NT2/D1 (cell line): ENCODE measurements around the gene CBX2.

Source experiments
- DNase-seq: peaks from one replicate; pipeline ENCODE4 v3.0.0-alpha.2; 2011; ENCODE audit warnings: low read depth, low spot score
- H3K27me3 ChIP-seq: 2 replicates; pipeline ENCODE4 v1.6.0; 2011; ENCODE audit warnings: mild to moderate bottlenecking; ENCODE audit not compliant: insufficient read length, insufficient read depth
- H3K36me3 ChIP-seq: 2 replicates; pipeline ENCODE4 v1.6.1; 2011; ENCODE audit warnings: mild to moderate bottlenecking, low read length, mixed read lengths; ENCODE audit not compliant: insufficient read depth, insufficient read length
- H3K4me1 ChIP-seq: 2 replicates; pipeline ENCODE4 v1.5.1; 2011; ENCODE audit not compliant: insufficient read depth, insufficient read length
- H3K4me3 ChIP-seq: 2 replicates; pipeline ENCODE4 v1.5.1; 2011; ENCODE audit warnings: low read depth; ENCODE audit not compliant: insufficient read length
- H3K9ac ChIP-seq: 2 replicates; pipeline ENCODE4 v1.6.0; 2011; ENCODE audit warnings: low read depth; ENCODE audit not compliant: insufficient read length
- H3K9me3 ChIP-seq: 2 replicates; pipeline ENCODE4 v1.5.1; 2011; ENCODE audit warnings: mild to moderate bottlenecking, low read length; ENCODE audit not compliant: insufficient read depth
- SUZ12 ChIP-seq: IDR thresholded peaks from 2 replicates; pipeline ENCODE4 v1.6.1; 2011; ENCODE audit not compliant: insufficient read length, insufficient read depth; ENCODE audit errors: extremely low read depth
- YY1 ChIP-seq: IDR thresholded peaks from 2 replicates; pipeline ENCODE4 v1.6.1; 2011; ENCODE audit not compliant: insufficient read length, insufficient read depth
- ZNF274 ChIP-seq: IDR thresholded peaks from 2 replicates; pipeline ENCODE4 v1.6.1; 2011; ENCODE audit warnings: mild to moderate bottlenecking, low read depth, low read length

CBX2 gene

GRCh38 chr17:79815836-79816461 is 38.0 kb downstream of the CBX2 start:
- Histone ChIP-seq H3K4me1 (peaks cover 28% of the 10 kb centered on the region), H3K9ac (peak overlapping the region; percentile 74), H3K36me3 (no peaks in the 10 kb centered on the region), H3K4me3 (peak overlapping the region; percentile 37), H3K9me3 (no peaks in the 10 kb centered on the region), H3K27me3 (peaks cover 95% of the 10 kb centered on the region)
- no peak for DNase-seq
- TF ChIP-seq SUZ12 = peak; percentile 12
- TF ChIP-seq YY1 = no peak

- Histone ChIP-seq H3K9me3 (no peaks in the 10 kb centered on the region), H3K4me3 (no peak overlapping the region), H3K9ac (no peak overlapping the region), H3K27me3 (peaks cover 82% of the 10 kb centered on the region), H3K4me1 (peaks cover 19% of the 10 kb centered on the region), H3K36me3 (no peaks in the 10 kb centered on the region)
- TF ChIP-seq YY1 (no peak), ZNF274 (no peak), SUZ12 (no peak)
- no peak for DNase-seq
Measured at GRCh38 chr17:79818026-79818758, 40.2 kb downstream of the CBX2 start.

- no peak overlapping the region for H3K4me3 ChIP-seq
- TF ChIP-seq ZNF274 = no peak
- TF ChIP-seq YY1 = no peak
- no peak for TF ChIP-seq SUZ12
- H3K4me1 ChIP-seq = peaks cover 17% of the 10 kb centered on the region
- H3K36me3 ChIP-seq = no peaks in the 10 kb centered on the region
- H3K9me3 ChIP-seq = no peaks in the 10 kb centered on the region
- no peak for DNase-seq
- H3K27me3 ChIP-seq = peaks cover 75% of the 10 kb centered on the region
- H3K9ac ChIP-seq = no peak overlapping the region
Measured at GRCh38 chr17:79819085-79819484, 41.1 kb downstream of the CBX2 start.

- Histone ChIP-seq H3K4me3 (no peak overlapping the region), H3K9ac (no peak overlapping the region), H3K36me3 (no peaks in the 10 kb centered on the region), H3K9me3 (no peaks in the 10 kb centered on the region), H3K27me3 (peaks cover 70% of the 10 kb centered on the region), H3K4me1 (peaks cover 11% of the 10 kb centered on the region)
- DNase-seq = no peak
- TF ChIP-seq SUZ12 (no peak), YY1 (no peak), ZNF274 (no peak)
Measured at GRCh38 chr17:79819534-79820276, 41.8 kb downstream of the CBX2 start.

GRCh38 chr17:79820959-79821330 is 43.0 kb downstream of the CBX2 start:
- DNase-seq = no peak
- TF ChIP-seq YY1 (no peak), ZNF274 (no peak), SUZ12 (no peak)
- Histone ChIP-seq H3K9ac (no peak overlapping the region), H3K4me3 (no peak overlapping the region), H3K27me3 (peaks cover 68% of the 10 kb centered on the region), H3K36me3 (no peaks in the 10 kb centered on the region), H3K4me1 (peaks cover 4% of the 10 kb centered on the region), H3K9me3 (no peaks in the 10 kb centered on the region)

- Histone ChIP-seq H3K27me3 (peaks cover 68% of the 10 kb centered on the region), H3K4me1 (peaks cover 3% of the 10 kb centered on the region), H3K4me3 (no peak overlapping the region)
Measured at GRCh38 chr17:79821331-79822095, 43.6 kb downstream of the CBX2 start.

More at GRCh38 chr17:79821331-79822095, 43.6 kb downstream of the CBX2 start:
- no peaks in the 10 kb centered on the region for H3K9me3 ChIP-seq
- H3K9ac ChIP-seq = no peak overlapping the region
- DNase-seq = no peak
- no peaks in the 10 kb centered on the region for H3K36me3 ChIP-seq
- TF ChIP-seq YY1 (no peak), SUZ12 (no peak), ZNF274 (no peak)
